Stimulated activated CD8-positive, alpha-beta memory T cell treated with anti-CD3 and anti-CD28 coated beads, Interleukin-4, amount 100 ng/mL, for 48 hours (primary cell): Measurements from ENCODE around the gene CAPZB.
A peak's percentile ranks its signal among the peaks of the same experiment; 100 is the strongest.

Experiments
- DNase-seq: peaks from one replicate; pipeline ENCODE4 v3.0.0-alpha.2; 2020

Gene CAPZB

DNA sequence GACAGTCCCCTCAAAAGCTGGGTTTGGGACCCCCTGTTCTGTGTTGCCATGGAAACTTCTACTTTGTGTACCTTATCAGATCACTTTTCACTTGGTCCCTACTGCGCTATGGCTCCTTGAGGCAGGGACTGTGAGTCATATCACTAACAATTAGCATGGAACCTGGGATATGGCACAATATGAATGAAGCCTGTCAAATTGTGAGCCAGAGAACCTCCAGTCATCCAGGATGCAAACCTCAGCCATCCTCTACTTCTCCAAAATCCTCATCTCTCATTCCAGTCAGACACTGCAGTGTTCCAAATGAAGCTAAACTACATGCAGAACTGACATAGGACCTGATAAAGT lies 11.2 kb upstream of the CAPZB start:
- no peak for DNase-seq

DNA sequence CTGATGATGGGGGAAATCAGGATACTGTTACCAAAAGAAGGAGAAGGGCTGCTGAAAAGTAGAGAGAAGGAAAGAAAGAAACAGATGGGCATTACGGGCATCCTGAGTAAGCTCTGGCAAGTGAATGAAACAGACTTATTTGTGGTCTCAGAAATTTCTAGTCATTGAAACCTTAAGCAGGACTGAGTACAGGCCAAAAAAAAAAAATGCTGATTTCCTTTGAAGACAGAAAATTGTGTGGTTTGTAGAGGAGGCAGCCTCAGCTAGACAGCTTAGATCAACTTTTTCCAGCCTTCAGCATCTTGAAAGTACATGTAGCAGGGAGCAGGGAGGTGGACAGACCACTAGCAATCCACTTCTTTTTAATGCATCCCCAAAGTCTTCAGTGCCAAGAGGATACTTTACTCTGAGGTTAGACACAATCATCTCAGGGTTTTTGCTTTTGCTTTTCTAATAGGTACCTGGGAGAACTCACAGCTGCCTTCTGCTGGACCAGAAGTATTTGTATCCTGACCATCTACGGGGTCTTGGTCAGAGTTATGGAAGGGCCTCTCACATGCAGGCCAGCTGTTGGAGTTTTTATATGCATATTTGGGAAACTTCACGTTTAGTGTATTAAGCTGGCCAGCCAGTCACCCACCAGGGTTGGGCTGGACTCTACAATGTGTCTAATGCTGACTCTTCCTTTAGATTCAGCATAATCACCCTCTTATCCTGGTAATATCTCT lies 10.6 kb upstream of the CAPZB start:
- no peak for DNase-seq

DNA sequence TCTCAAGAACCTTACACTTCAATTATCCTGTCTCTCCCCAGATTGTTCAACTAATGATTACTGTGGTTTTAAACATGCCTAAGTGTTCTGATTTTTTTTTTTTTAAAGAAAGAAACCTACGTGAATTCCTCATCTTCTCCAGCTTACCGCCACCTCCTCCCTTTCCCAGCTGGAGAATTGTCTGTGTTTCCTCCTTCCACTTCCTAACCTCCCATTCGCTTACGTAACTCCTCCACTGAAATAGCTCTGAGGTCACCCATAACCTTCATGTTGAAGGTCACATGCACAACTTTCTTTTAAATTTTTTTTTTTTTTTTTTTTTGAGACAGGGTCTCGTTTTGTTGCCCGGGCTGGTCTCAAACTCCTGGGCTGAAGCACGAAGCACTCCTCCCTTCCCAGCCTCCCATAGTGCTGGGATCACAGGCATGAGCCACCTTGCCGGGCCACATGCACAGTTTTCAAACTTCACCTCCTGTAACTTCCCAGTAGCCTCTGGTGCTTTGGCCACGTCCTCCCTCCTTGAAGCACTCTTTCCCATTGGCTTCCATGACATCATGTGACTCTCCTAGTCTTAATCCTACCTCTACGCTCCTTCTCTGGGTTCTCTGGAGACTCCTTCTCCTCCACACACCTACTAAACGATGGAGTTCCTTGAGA lies 9.8 kb upstream of the CAPZB start:
- DNase-seq: no peak

DNA sequence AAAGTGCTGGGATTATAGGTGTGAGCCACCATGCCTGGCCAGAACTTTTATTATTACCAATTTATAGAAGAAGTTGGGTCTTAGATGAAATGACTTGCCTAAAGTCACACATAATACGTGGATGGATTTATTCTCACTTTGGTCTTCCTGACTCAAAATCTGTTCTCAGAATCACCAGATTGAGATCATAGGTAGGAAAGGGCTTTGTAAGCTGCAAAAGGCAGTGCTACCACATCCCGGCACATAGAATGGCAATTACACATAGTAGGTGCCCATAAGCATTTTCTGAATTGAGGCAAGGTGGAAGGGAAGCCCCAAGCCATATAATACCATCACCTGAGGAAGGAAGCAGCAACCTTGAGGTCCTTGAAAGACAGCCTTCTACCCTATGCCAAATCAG lies 8.2 kb upstream of the CAPZB start:
- no peak for DNase-seq

DNA sequence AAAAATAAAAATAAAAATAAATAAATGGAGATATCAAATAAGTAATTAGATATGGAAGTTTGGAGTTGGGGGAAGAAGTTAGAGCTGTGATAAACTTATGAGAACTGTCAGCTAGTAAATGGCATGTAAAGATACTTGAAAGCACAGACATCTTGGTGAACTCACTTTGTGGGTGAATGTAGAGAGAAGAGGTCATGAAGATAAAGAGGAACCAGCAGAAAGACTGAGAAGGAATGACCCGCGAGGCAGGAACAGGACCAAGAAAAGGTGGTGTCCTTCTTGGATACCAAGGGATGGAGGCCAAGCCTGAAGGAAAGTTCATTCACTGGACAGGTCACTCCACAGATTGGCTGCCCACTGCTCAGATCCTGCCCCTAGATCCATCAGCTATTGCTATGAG lies 4.7 kb upstream of the CAPZB start:
- no peak for DNase-seq

DNA sequence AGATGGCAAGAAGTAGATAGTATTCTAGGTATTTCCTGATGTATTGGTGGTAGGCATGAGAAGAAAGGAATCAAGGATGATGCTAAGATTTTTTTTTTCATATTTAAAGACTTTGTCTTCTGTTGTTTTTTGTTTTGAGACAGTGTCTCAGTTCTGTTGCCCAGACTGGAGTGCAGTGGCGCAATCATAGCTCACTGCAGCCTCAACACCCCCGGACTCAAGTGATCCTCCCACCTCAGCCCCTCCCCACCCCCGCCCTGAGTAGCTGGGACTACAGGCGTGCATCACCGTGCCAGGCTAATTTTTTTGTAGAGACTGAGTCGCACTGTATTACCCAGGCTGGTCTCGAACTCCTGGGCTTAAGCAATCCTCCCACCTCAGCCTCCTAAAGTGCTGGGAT lies 2.8 kb upstream of the CAPZB start:
- no peak for DNase-seq

DNA sequence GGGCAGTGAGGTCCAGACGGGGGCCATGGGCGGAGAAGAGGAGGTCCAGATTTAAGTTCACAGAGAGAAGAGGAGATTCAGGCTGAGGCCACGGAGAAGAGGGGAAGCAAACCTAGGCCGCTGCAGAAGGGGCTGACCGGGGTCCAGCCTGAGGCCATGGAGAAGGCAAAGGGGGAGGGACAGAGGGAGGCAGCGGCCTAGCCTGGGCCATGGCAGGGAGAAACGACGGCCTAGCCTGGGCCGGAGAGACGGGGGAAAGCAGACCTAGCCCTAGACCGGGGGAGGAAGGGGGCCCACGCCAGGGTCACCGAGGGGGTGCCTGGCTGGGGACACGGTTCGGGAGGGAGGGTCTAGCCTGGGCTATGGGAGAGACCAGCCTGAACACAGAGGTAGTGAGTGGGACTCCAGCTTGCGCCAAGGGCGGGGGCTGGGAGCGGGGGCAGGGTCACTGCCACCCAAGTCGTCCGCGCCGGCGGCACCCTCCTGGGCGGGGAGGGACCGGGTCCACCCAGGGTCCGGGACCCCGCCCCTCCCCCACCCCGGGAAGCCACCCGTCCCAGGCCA lies 459 bp downstream of the CAPZB start:
- no peak for DNase-seq

DNA sequence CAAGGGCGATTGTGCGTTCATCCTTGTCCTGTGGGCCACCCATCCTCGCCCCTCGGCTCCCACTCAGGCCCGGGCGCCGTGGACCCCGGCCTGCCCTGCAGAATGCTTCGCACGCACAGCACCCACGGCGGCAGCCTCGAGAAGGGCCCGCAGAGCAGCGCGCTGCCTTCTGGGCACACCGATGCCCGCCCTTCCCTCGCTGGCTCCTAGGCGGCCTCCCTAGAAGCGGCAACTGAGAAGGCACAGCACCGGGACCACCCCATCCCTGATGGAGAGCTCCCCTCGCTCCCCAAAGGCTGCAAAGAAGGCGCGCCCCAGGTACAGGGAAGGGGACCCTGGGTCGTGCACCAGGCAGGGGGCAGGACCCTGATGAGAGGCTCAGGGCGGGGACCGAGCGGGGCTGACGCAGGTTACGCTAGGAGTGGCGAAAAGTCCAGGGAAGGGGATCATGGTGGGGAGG lies 971 bp downstream of the CAPZB start:
- peak; percentile 53 for DNase-seq

DNA sequence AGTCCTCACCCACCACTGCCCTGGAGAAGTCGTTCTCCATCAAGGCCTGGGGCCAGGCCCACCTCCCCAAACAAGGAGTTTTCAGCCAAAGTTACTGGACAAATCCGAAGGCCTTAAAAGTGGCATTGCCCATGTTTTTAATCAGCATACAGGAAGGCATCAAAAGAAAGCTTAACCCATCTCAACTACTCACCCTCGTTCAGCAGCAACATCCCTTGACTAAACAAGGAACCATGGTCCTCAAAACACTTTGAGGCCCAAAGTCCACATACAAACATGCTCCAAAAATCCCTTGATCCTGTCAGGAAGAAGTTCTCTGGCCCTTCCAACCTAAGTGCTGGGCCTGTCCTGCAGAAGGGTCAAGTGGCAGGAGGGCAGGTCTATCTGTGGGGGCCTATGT lies 1.6 kb downstream of the CAPZB start:
- DNase-seq: no peak

DNA sequence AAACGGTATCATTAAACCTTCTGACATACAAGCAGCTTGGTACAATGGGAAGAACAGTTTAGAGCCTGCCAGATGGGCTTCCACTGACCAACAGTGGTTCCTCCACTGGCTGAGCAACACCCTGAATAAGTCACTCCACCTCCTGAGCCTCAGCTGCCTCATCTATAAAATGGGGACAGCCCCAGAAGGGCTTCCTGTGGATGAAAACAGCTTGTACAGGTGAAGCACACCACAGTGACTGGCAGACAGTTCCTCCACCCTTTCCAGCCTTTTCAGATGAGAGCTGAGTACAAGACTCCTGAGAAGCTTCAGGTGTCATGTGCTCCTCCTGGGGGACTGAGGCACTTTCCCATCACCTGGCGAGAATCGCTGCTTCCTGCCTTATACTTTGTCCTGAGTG lies 2.1 kb downstream of the CAPZB start:
- DNase-seq: peak; percentile 52

DNA sequence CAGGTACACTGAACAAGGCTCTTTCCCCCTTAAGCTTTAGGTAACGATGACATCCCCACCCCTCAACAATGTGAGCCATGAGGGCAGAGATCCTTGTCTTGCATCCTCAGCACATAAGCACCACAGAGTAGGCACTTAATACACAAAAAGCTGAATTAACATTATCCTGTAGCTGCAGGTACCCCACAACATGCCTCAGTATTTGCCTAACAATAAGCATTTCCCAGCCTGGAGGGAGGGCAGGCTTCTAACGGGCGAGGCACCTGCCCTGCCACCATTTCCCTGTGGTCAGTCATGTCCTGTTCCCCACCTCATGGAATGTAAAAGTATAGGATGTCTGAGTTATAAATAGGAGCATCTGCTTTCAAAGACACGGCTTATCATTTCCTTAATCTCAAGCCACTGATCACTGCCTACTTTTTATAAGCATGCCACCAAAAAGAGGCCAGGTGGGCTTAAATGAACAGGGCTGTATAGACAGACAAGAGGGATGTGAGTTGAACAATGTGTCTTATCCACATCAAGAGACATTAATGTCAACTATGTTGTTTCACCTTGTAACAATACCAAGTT lies 3.4 kb downstream of the CAPZB start:
- no peak for DNase-seq

DNA sequence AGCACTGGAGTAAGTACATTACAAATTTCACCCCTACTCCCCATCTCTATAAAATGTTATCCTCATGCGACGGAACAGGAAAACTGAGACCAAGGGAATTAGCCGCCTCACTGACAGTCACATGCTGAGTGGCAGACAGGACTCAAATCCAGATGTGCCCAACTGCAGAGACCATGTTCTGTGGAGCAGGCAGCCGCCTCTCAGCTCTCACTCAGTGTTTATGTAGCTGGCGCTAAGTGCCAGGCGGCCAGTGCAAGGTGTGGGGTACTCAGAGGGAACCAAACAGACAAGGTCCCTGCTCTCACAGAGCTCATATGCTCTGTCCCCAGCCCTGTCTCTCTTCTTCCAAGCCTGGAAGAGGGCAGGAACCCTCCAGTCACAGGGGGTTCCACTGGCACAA lies 5.1 kb downstream of the CAPZB start:
- no peak for DNase-seq

DNA sequence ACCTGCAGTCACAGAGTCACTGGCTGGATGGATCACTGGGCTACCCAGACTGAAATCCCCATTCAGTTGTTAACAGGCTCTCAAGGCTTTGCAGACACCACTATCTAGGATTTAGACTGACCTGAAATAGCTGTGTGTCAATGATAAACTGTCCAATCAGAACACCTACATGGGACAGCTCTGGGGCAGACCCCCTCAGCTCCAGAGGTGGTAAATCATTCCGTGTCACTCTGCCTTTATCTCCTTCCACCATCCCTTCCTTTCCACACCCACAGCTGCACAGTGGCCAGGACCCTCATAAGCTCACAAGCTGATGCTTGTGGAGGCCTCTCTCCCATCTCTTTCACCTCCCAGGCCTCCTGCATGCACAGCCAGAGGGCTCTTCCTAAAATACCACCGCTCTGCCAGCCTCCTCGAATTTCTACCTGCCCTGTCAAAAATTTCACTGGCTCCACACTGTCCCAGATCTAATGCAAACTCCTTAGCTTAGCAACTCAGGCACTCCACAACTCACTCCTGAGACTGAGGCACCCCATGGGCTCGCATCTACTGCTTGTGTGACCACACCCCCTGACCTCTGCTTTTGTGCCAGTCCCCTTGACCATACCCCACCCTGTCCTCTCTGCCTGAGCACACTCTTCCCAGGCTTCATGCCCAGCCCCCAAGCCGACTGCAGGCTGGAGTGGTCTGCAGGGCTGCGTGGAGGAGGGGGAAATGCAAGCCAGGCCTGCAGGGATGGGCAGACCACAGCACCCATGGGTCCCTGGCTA lies 5.8 kb downstream of the CAPZB start:
- no peak for DNase-seq

DNA sequence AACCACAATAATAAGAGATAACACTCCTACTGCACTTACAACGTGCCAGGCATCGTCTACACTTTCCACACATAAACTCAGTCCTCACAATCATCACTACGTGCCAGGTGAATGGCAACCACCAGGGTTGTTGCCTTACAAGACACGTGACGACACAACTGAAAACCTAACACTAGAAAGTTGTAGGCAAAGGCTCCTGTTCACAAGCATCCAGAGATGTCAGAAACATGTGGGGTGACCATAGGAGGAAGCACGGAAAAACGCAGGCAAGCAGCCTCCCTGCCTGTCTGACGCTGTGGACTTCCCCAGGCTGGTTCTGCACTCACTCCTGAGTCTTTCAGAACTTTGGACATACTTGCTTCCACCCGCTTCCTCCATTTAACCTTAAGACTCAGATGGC lies 7.0 kb downstream of the CAPZB start:
- no peak for DNase-seq

DNA sequence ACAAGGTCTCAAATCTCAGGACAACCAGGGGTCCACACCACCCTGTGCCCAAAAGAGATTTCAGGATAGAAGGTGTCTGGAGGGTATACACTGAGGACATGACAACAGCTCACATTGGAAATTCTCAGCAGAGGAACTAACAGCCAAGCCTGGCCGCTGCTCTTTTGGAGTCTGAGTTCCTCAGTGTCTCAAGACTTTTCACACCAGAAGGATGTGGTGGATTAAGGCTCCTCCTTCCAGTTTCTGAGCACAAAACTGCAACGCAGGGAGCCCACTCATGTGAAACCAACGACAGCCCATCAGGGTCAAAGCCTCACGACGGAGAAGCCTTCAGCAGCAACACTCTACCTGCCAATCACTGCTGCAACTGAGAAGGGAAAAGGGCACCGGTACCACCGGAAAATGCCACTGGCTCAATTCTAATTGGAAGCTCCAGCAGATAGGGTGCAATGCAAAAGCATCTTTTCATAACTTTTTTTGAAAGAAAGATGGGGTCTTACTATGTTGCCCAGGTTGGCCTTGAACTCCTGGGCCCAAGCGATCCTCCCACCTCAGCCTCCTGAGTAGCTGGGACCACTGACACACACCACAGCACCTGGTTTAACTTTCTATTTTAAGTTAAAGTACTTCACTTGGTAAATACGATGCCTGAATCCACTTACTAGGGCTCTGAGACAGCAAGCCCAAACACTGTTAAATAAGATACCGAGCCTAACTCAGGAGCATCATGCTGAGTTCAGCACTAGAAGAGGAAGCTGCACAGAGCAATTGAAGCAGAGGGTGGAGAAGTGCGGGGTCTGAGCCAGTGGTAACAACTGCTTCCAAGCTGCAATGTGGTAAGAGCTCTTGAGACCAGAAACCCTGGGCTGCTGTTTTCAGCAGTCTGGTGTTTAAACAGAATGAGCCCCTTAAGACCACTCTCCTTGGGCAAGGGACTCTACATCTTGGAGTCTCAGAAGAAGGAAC lies 7.8 kb downstream of the CAPZB start:
- peak; percentile 69 for DNase-seq

DNA sequence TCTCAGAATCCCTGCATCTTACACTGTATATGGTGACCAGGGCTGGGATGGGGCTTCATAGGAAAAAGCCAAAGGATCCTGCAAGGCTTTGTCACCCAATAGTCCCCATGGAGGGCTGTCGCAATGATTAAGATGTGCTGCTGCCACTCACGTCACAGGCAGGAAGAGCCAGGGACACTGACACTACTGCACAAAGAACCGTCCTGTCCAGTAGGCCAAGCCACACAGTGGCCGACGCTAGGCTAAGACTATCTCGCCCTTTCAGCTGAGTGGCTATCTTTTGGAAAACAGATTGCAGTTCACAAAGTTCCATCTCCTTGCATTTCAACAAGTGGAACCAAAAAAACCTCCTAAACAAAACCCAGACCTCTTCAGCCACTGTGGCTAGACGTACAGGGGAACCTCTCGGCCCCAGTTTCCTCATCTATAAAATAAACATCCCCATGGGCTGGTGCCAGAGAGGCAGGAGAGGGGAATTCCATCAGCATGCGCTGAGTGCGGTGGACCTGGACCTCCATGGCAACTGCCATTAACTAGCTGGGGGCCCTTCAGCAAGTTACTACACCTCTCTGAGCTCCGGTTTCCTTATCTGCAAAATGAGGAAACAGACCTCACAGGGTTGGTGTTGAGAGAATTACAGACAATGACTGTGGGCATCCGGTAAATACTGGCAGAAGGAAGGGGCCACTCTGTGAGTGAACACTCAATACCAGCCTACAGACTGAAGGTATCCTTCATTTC lies 8.7 kb downstream of the CAPZB start:
- peak; percentile 54 for DNase-seq

DNA sequence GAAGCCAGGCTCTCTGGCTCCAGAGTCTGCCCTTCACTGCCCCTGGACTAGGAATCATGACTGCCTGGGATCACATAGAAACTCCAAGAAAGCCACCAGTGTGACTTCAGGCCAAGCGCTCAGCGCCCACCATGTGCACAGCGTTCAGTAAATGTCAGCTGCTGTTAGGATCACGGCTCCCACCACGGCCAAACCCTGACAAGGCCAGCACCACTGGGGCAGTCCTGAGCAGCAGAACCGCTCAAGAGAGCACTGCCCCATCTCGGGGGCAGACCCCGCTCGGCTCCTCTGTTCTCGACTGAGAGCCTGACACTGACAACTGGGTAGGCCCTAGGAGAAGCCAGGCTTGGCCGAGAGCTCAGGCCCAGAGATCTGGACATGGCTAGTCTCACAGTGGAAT lies 10.0 kb downstream of the CAPZB start:
- DNase-seq: no peak

DNA sequence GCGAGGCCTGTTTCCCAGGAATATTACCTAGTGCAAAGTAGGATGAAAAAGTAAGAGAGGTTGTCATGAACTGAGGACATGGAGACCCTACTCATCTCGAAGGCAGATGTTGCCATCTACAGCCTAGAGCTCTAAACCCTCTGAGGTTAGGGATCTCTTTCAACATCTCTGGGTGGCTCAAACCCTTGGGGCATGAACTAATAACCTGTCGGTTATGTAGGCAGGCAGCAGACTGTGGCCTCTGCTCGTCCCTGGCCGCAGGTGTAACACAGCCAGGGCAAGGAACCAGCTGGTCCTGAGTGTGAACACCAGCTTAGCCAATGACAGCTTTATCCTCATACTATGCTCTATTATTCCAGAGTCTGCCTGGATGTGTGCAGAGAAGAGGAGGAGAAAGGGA lies 13.2 kb downstream of the CAPZB start:
- no peak for DNase-seq

DNA sequence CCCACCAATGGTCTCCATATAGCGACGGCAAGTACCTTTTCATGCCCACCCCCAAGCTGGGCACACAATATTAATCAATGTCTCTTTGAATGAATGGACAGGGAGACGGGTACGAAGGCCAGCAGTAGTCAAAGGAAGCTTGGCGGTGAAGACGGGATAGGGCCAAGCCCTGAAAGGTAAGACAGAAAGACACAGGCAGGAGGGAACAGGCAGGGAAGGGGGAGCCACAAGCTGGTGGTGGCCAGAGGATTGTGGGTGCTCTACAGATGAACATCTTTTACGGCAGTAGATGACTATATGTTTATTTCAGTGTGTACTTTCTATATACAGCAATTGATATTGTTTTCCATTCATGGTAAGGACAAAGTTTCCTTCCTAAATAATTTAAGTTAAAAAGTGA lies 16.3 kb downstream of the CAPZB start:
- DNase-seq: no peak

DNA sequence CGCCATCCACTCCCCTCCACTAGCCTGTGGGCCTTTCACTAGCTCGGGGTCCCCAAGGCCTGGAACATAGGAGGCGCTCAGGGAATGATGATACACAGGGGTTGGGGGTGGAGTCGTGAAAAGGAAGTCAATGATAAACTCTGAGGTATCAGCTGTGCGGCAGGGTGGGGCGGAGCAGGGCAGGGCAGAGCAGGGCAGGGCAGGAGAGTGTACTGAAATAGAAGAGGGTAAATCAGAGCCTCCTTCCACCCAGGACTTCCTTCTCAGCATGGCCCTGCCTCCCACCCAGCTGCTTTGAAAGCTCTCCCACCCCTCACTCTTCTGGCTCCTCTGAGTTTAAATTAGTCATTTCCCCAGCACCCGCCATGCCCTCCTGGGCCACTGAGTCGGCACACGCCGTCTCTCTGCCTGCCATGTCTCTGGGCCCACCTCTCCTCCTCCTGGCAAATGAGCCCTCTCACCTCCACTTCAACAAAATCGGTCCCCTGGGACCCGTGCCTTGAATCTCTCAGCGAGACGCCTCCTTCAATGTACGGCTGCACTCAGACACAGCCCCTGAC lies 16.9 kb downstream of the CAPZB start:
- peak; percentile 75 for DNase-seq
